GM18505 (cell line): ENCODE measurements around the gene TALDO1.
A peak's percentile ranks its signal among the peaks of the same experiment; 100 is the strongest.

Source experiments
- ATAC-seq: cut with Tn5 transposase; IDR thresholded peaks from one replicate; pipeline ENCODE4 v1.9.1; 2021; ENCODE audit not compliant: unreplicated experiment
- POLR2A ChIP-seq: IDR thresholded peaks from 4 replicates; pipeline ENCODE4 v1.6.1; 2011; ENCODE audit warnings: borderline replicate concordance; ENCODE audit not compliant: insufficient read depth, insufficient read length; ENCODE audit errors: extremely low read depth

TALDO1 gene

GRCh38 chr11:776561-777287 is 29.5 kb downstream of the TALDO1 start:
- ATAC-seq, result peak; percentile 31
- no peak for TF ChIP-seq POLR2A

- peak; percentile 93 for TF ChIP-seq POLR2A
- peak; percentile 75 for ATAC-seq
Observed at GRCh38 chr11:777288-778255, 30.3 kb downstream of the TALDO1 start, which contains the start of gene GATD1. Gene GATD1 (minus strand): TSS chr11:777487. CDS start chr11:777462, 25 bp downstream.

GRCh38 chr11:778976-779954 is 32.0 kb downstream of the TALDO1 start:
- TF ChIP-seq POLR2A, result no peak
- ATAC-seq, result no peak

- ATAC-seq, result no peak
- TF ChIP-seq POLR2A, result no peak
Observed at GRCh38 chr11:779955-780532, 32.8 kb downstream of the TALDO1 start.

GRCh38 chr11:782264-783174 is 35.3 kb downstream of the TALDO1 start:
- no peak for ATAC-seq
- no peak for TF ChIP-seq POLR2A

- ATAC-seq, result no peak
- TF ChIP-seq POLR2A, result no peak
Observed at GRCh38 chr11:783581-784015, 36.3 kb downstream of the TALDO1 start.

GRCh38 chr11:786235-787083 is 39.2 kb downstream of the TALDO1 start:
- ATAC-seq, result no peak
- TF ChIP-seq POLR2A, result peak; percentile 8

GRCh38 chr11:787084-787675 is 39.9 kb downstream of the TALDO1 start:
- TF ChIP-seq POLR2A, result no peak
- no peak for ATAC-seq

GRCh38 chr11:788009-788640 is 40.9 kb downstream of the TALDO1 start:
- TF ChIP-seq POLR2A, result no peak
- no peak for ATAC-seq
